HG02870 (cell line): ENCODE data around the gene STK17A.

Experiments used
- ATAC-seq: cut with Tn5 transposase; IDR thresholded peaks from one replicate; pipeline ENCODE4 v1.9.1; 2021; ENCODE audit warnings: mild to moderate bottlenecking, moderate library complexity; ENCODE audit not compliant: unreplicated experiment

STK17A gene

DNA sequence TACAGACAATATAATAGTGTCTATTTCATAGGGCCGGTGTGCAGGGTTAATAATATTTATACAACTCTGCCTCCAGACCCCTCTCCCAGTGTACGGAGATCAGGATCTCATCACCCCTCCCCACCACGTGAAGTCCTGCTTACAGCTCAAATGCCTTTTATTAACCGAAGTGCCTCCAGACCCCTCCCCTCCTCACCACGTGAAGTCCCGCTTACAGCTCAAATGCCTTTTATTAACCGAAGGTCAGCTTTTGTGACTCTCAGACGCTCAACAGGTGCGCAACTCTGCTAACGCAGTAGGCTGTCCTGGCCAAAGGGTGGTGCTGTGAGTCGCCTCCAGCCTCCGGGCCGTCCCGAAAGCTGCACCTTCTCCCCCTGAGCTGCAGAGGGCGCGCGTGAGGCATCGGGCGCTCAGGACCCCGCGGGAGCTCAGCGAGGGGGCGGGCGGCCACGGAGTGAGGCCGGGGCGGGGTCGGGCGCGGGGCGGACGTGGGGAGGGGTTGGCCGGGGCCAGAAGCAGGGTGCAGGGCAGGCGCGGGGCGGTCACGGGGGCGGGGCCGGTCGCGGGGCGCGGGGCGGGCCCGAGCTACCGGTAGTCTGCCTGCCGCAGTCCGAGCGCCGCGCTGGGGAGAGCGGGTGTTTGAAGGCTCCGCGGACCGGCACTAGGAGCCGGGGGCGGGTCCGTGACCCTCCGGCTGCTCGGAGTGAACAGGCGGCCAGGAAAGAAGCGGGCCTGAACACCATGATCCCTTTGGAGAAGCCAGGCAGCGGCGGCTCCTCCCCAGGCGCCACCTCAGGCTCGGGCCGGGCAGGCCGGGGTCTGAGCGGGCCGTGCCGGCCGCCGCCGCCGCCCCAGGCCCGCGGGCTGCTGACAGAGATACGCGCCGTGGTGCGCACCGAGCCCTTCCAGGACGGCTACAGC, at the start of gene STK17A:
TSS of gene STK17A (plus strand) at position 606 of the 921 bp plus-strand sequence. CDS start at position 742, 136 bp downstream.
- peak; percentile 62 for ATAC-seq

DNA sequence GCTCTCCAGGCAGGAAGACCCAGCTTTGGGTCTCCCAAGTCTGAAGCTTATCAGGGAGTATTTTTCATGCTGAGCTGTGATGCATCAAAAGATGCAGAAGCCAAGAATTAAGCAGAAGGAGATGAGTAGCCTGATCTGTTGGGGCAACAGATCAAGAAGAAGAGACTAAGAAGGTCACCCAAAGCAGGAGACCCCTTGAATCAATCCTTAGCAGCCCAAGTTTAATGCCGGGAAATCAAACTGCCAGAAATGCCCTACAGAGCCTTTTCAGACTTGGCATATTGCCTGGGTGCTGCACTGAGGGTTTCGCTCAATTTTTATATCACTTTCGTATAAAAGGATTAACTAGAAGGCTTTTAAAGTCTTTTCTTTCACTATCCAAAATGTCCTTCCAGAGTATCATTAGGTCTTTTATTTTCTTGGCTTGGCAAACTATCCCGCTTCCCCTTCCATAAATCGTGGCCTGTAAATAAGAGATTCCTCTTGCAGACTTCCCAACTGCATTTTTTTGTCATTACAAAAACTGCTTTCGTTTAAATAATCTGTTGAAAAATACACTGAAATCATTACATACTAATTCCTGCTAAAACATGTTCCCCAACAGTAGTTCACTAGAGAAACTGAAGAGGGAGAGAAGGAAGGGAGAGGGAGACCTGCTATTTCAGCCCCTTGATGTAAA, 49.0 kb upstream of the STK17A start:
- ATAC-seq = no peak

DNA sequence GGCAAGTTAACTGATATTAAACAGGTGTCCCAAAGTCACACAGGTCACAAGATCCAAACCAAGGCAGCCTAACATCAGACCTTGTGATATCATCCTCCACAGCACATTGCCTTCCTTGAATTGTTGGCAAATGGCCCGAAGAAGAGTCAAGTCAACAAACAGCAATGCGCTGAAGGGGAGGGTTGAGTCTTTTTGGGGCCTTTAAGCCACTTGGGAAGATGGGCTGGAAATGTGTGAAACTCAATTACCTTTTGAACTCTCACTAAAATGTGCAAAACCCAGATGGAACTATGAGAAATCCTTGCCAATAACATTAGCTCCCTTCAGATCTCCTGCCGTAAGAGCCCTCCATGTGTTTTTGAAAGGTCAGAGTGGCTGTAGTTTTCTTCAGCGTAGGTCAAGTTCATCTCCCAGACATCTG, 47.9 kb upstream of the STK17A start:
- ATAC-seq = no peak

DNA sequence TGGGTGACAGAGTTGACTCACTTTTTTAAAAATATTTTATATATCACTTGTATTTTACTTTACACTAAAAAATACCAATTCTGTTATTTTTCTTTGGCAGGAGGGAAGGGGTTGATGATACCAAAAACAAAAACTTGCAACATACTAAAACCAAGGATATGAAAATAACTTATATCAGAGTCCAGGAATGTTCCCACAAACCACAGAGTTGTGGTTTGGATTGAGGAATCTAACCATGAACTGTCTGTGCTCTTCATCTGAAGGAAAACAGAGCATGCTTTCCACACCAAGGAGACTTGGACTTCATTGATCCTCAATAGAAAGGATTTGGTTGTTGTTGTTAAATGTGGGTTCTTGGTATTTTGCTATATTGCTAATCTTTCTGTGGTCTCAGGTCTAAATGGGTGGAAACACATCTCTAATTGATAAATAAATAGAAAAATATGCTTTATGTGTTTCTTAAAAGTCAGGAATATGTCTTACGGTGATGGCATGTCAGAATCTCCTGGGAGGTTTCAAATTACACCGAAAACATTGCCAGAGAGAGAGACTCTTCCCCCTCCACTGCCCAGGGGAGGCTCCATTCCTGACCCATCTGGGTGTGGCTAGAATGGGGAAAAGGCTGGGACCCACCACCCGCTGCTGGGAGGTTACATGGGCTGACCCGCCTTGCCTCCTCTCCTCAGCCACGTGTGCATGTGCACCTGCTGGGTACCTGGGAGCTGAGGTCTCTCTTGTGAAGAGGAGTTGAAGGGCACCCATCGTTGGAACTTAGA, 46.9 kb upstream of the STK17A start:
- ATAC-seq = no peak

DNA sequence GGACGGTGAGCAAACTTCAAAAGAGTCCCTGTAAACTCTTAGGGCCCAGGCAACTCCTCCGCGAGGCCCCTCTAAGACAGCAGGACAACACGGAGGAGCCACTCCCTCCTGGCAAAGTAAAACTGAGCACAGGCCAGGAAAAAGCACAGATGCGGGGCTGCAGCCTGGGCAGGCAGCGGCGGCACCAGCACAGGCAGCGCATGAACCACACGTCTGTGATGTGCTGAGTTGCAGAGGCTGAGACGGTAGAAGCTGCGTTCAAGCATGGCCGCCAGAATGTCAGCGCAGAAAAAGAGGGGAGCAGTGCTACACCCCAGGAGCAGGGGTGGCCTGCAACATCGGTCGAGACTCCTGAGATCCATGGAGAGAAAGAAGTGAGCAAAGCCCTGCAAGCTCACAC, 46.1 kb upstream of the STK17A start:
- ATAC-seq = no peak

DNA sequence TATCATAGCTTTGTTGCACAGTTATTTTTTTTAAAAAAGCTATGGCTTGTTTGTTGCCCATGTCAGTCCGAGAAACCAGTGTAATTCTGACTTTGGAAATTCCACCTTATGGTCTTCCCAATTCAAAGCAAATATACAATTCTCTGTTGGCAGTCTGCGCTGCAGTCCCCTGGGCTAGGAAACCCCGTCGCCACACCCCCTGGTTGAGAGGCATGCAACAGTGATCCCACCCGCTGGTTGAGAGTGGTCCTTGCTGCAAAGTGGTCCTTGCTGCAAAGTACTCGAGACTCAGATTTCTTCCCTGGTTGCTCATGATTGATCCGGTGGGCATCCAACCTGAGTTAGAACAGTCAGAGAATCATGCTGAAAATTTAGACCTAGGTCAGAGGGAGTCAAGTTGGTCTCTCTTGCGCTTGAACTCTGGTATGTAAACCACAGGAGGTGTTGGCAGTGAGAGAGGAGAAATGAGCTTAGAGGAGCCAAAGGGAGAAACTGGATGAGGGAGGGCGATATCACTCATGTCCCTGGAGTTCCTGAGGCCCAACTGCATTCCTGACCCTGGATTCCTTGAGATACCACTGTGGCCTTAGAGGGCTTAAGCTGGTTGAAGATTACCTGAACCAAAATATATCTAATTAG, 45.0 kb upstream of the STK17A start:
- no peak for ATAC-seq

DNA sequence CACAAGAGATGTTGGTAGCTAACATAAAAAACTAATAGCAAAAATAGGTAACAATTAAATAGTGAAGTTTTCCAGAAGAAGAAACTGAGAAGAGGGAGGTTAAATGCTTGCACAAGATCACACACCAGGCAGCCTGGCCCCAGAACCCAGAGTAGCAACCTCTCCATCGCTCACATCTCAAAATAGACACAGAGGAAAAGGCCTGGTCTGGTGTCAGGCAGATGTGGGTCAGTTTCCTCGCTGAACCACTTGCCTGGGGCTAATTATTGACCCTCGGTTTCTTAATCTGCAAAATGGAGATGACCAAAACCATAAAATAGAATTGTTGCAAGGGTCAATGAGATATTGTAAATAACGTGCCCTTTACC, 44.5 kb upstream of the STK17A start:
- no peak for ATAC-seq

DNA sequence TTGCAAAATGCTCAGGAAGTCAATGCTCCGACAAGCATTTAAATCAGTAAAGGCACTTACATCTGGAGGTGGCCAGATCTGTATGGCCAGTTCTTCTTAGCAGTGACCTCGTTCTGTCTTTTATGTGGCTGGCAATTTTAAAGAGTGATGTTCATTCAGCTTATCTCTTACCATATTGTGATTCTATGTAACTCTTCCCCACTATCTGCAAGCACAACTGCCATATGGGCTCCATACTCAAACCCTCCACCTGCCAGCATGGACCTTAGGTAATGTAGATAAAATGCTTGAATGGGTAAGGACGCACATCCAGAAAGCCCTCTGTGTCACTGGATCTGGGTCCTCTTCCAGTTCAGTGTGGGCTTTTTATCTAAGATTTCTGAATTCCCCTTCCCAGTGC, 42.4 kb upstream of the STK17A start:
- no peak for ATAC-seq

DNA sequence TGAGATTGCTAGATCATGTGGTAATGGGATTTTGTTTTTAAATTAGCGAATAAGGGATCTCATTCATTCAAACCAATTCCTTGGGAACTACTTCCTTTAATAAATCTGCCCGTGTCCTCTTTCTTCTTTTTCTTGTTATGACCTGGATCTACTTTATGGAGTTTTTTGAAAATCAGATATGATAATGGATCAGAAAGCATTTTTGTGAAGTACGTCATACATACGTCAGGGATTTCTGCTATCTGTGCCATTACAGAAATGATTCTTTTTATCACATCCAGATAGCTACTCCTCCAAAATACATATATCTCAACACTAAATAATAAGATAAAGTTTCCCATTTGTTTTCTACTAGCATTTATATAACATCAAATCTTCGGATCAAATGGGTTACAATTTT, 40.2 kb upstream of the STK17A start:
- ATAC-seq = no peak

DNA sequence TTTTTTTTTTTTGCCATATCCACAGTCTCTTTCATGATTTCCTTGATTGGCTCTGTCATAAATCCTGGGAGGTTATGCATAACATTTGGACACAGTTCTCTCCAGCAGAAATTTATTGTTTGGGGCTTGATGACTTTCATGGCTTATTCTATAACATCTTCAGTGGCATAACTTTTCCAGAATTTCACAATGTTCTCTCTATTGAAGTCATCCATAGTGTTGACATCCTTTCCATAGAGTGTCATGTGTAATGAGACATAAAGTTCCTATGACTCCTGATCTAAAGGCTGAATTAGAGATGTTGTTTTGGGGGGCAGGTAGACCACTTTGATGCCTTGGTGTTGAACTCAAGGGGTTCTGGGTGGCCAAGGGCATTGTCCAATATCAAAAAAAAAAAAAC, 36.7 kb upstream of the STK17A start:
- ATAC-seq = no peak

DNA sequence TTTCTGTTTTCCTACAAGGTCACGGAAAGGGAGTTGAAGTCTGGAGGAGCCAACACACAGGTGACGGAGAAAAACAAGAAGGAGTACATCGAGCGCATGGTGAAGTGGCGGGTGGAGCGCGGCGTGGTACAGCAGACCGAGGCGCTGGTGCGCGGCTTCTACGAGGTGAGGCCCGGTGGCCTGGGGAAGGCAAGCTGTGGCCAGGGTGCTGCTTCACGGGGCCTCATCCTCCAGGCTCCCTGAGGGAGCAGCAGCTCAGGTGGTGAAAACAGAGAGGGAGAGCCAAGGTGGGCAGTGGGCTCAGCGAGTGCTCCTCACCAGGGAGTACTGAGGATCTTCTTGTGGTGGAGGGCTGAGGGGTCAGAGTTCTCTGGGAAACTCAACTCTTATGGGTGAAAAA, 32.5 kb upstream of the STK17A start:
- no peak for ATAC-seq

DNA sequence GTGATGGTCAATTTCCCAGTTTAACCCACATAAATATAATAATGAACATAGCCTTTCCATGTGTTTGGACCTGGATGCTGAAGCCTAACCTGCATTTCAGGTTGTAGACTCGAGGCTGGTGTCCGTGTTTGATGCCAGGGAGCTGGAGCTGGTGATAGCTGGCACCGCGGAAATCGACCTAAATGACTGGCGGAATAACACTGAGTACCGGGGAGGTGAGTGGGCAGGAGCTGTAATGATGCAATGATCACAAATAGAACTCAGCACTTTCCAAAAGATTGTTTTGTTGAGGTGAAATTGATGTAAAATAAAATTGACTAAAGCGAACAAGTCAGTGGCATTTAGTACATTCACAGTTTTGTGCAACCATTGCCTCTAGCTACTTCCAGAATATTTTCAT, 30.8 kb upstream of the STK17A start:
- no peak for ATAC-seq

DNA sequence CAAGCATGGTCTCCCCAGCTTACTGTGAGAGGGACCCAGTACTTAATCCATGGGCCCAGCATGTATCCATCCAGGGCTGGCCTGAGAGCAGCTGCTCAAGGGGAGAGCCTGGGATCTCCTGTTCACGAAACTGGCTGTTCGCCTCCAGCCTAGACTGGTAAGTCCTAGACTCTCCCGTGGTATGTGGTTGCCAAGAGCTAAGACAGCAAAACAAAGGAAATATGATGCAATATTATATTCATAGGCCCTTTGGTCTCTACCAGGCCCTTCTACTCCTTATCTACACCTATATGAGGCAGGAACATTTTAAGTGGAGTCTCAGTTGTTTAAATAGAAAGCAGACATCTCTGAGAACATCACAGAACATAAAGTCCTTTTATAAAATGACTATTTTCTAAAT, 28.9 kb upstream of the STK17A start:
- no peak for ATAC-seq

DNA sequence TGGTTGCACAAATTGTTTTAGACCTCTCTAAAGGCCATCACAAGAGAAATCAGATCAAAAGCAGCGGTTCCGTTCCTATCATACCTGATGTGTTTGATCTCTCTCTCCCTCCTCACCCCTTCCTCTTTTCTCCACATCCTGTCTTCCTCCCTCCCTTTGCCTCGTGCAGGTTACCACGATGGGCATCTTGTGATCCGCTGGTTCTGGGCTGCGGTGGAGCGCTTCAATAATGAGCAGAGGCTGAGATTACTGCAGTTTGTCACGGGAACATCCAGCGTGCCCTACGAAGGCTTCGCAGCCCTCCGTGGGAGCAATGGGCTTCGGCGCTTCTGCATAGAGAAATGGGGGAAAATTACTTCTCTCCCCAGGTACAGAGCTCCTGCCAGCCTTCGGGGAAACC, 28.5 kb upstream of the STK17A start:
- no peak for ATAC-seq

DNA sequence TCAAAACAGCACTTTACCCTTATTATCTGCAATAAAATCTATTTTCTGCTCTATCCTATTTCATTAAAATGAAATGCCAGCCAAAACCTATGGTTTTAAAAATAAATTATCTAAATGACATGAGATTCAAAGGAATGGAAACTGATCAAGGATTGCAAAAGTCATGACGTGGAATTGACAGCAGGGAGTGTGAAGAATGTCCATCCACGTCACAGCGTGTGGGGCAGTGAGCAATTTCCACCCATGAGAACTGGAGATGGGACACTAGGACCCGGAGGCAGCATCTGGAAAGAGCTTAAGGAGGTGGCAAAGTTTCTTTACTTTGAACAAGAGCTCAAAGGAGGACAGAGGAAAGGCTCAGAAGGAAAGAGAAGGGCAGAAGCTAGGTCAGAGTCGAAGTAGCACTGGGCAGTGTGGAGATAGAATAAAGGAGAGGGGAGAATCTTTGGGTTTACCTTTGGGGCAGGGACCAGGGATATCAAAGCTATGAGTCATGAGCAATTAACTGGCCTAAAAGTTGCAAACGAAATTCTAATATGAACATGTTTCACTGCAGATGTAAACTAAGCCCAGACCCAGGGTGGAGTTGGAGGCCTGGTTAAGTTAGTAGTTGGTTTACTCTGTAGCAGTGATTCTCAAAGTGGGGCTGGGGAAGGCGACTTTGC, 24.9 kb upstream of the STK17A start:
- no peak for ATAC-seq

DNA sequence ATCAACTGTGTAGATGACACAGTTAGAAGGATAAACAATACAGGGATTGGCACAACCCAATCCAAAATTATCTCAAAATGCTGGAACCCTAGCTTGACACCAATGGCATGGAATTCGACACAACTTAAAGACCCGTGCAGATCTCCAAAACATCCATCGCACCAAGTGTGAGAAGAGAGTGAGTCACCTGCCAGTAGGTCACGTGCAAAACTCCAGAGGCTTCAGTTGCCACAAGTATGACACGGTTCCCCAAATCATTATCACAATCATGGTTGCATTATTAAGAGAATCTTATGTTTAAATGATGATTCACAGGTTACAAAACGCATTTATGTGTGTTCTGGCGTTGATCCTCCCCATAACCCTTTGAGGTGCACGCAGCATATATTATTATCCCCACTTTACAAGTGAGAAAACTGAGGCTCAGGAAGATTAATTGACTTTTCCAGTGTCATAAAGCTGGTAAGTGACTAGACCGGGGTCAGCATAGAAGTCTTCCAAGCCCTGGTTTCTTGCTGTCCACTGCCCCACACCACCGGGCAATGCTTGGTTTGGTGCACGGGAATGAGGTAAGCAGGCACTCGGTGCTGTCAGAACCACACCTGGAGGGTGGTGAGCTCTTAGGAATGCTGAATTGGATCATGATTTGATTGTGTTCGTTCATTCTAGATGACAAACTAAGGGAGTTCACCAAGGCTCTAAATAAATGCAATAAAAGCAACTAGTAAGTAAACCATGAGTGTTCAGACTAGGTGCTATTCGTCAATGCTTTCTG, 23.6 kb upstream of the STK17A start:
- no peak for ATAC-seq

DNA sequence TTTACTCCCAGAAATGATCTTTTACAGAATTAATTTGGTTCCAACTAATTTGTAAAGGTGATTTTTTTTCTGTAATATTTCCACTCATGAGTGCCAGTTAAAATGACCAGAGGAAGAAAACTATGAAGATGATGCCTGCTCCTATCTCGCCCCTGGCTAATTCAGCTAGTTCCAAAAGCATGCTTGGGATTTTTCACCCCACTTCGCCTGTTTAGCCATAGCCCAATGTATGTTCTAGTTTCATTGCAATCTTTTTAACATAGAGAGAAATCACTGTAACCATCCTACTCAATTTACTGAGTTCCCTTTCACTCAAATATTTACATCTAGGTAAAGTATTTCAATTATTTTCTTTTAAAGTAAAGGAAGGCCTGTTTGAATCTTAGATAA, 23.0 kb upstream of the STK17A start:
- ATAC-seq = no peak

DNA sequence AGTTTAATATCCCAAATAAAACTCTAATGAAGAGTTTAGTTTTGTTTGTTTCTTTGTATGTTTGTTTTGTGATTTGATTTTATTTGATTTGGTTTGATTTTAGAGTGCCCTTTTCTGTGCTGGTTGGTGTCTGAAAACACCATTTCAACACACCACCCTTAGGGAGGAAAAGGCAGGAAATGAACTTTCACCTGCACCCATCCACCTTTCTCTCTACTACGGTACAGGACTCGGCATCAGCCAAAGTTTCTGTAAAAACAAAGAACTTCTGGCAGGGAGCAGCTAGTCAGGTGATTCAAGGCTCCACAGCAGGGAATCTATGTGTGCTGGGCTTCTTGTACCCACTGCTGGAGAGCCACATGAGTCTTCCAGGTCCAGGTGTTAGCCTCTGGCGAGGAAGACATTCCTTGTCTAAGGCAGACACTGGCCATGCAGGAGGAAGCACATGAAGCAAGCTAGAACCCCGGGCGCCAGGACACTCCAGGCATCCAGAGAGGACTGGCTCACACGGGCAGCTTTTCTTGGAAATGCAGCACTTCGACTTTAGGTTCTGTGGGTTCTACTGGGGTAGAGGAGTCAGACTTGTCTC, 22.1 kb upstream of the STK17A start:
- no peak for ATAC-seq

DNA sequence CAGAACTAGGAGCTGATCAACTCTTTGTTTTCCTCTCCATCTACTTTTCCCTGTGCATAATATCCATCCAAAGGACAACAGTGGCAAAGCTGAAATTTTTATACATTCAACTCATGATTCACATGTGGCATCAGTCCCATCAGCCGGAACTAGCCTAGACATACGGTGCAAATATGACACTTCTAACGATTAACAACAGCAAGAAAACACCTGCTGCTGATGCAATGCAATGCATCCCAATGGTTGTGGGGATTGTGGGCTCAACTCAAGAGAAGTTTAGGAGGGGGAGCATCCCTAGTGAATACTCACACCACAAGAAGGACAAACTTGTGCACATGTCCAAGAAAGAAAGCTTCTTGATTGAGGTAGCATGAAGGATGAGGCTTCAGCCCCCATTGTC, 20.5 kb upstream of the STK17A start:
- no peak for ATAC-seq
